HG02763 (cell line): Measurements from ENCODE around the gene ADPGK.
"Not testable (repeated sequence)": the region's sequence is repeated elsewhere in the genome, so short reads cannot be mapped to it uniquely, and the experiment has no call there.

Experiments used
- ATAC-seq: cut with Tn5 transposase; IDR thresholded peaks from one replicate; pipeline ENCODE4 v1.9.1; 2021; ENCODE audit warnings: mild to moderate bottlenecking, moderate library complexity; ENCODE audit not compliant: unreplicated experiment

The ADPGK gene

GRCh38 chr15:72751751-72752455 lies 31.7 kb downstream of the ADPGK start:
- ATAC-seq: no peak

DNA sequence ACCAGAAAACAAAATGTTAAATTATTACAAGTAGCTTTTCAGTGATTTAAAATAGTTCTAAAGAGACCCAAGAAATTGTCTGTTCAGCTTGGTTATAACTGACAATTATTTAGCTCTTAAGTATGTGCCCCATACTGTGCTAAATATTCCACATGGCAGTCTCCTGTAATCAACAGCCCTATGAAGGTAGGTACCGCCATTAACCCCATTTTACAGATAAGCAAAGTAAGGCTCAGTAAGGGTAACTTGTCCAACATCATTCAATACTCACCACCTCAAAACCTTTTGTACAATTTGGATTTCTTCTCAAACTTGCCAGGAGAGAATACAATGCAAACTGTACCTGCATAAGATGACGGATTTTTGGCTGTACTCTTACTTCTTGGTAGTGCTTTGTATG lies 33.9 kb downstream of the ADPGK start:
- ATAC-seq: no peak

GRCh38 chr15:72740219-72740618 lies 43.3 kb downstream of the ADPGK start:
- ATAC-seq: no peak

DNA sequence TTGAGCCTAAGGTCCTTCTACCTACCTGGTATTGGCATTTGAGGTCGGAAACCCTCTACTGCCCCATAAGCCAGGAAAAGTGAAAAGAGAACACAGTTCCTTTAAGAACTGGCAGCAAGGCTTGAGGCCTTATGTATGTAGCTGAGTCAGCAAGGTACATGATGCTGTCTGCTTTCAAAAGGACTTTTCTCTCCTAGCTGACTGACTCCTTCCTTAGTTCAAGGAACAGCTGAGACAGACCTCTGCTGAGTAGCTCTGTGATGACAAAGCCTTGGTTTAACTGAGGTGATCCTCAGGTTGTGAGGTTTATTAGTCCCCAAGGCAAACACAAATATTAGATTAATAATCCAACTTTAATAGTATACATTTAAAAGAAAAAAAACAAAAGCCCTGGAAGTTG lies 45.8 kb downstream of the ADPGK start:
- ATAC-seq: no peak

GRCh38 chr15:72737061-72737460 lies 46.5 kb downstream of the ADPGK start:
- ATAC-seq: no peak

- ATAC-seq: no peak
Observed at GRCh38 chr15:72735111-72735510, 48.4 kb downstream of the ADPGK start.

GRCh38 chr15:72733941-72734738 lies 49.4 kb downstream of the ADPGK start:
- ATAC-seq: no peak

DNA sequence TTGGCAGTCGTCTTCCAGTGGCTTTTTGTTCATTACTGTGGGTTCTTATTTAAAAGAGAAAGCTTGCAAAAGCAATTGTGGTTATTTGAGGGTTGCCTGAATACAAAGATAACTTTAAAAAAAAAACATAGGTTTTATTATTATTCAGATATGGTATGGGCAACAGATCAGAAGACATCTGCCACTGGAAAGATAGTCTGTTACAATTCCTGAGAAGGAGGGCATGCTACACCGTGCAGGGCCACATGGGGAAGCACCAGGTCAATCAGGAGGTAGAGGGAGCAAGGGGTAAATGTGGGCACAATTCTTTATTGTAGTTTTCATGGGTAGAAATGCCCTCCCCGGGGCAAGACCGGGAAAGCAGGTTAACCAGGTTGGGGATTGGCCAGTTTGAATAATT lies 51.0 kb downstream of the ADPGK start:
- ATAC-seq: no peak

- ATAC-seq: no peak
Observed at GRCh38 chr15:72732086-72732485, 51.5 kb downstream of the ADPGK start.

- ATAC-seq: no peak
Observed at GRCh38 chr15:72728821-72729220, 54.7 kb downstream of the ADPGK start.

DNA sequence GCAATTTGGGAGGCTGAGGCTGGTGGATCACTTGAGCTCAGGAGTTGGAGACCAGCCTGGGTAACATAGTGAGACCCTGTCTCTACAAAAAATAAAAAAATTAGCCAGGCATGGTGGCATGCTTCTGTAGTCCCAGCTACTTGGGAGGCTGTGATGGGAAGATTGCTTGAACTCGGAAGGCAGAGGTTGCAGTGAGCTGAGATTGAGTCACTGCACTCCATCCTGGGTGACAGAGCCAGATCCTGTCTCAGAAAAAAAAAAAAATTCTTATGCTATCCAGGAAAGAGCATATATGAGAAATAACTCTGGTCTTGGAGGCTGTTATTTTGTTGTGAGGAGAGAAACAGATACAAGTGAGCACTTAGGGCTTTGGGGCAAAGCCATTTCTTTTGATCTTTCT lies 55.3 kb downstream of the ADPGK start:
- ATAC-seq: not testable (repeated sequence)

DNA sequence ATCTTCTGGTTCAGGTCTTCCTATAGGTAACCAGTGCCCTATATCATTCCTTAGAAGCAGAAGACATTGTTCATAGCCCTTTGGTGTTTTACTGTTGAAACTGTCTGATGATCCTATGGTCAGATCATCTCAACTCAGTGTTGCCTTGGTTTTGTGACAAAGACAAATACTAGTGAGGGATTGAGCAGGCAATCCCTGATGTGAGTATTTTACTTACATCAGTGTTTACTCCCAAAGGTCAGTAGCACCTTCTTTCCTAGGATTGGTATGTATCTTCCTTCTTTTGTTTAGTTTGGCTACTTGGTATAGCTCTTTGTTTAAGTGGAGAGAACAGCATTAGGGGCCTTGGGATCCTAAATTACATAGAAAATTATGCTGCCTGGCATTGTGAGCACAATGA lies 56.4 kb downstream of the ADPGK start:
- no peak for ATAC-seq

- ATAC-seq: not testable (repeated sequence)
Observed at GRCh38 chr15:72725851-72726250, 57.7 kb downstream of the ADPGK start.

DNA sequence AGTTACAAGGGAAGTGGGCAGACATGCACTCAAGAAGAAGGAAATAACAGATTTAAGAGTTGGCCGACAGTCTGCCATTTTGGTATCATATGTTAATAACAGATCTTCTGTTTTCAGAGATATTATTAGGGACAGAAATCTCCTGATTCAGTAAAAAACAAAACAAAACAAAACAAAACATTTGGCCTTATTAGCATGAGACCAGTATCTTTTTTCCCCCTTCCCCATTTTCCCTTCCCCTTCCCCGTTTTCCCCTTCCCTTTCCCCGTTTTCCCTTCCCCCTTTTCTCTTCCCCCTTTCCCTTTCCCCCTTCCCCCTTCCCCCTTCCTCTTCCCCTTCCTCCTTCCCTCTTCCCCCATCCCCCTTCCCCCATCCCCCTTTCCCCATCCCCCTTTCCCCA lies 58.1 kb downstream of the ADPGK start:
- no peak for ATAC-seq

DNA sequence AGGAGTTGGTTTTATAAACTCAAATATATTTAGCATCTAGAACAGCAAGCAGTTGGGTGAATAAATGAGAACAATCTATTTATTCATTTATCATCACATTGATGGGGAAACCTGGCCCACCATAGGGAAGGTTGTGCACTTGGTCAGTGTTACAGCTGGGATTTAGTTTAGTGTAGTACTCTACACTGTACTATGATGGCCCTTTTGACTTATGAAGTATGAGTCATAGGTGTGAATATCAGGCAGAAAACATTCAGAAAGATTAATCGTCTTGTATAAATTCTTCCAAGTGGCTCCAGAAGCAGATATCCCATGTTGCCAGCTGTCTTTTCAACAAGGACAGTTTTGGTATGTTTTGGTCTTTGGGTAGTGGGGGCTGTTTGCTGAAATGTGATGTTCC lies 59.5 kb downstream of the ADPGK start:
- no peak for ATAC-seq

DNA sequence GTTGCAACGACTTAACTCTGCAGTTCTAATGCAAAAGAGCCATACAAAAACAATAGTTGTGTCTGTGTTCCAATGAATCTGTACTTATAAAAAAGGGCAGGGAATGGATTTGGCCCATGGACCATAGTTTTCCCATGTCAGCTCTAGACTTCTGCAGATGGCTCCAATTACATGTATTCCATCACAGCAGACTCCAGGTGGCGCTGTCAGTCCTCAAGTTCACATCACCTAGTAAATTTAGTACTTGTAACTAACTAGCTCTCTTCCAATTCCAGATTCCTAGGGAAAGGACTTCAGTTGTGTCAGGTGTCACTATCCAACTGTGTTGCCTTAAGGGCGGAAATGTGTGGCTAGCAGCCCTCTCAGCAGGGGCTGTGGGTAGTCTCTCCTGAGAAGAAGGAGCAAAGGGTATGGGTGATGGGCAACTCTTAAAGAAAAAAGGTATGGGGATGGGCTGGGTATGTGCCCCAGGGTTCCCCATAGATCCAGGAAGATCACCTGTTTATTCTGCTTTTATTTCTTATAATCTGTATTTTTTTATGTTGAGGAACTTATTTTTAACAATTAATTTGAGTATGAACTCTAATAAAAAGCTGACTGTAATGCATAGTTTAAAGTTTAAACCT lies 61.4 kb downstream of the ADPGK start:
- no peak for ATAC-seq

- not testable (repeated sequence) for ATAC-seq
Observed at GRCh38 chr15:72708551-72709303, 74.8 kb downstream of the ADPGK start.

GRCh38 chr15:72706266-72706665 lies 77.3 kb downstream of the ADPGK start:
- no peak for ATAC-seq
